SK-N-SH (cell line): Measurements from ENCODE around the gene GPR171. TPM values are rescaled to one million over a fixed set of nuclear protein-coding genes. Genes with fewer than 3 reads are reported as not detected.

Experiments used
- CTCF ChIA-PET: fragments of 300-600, 350-600 bp; formaldehyde crosslinking; extraction: SDS; loops from one replicate; lab custom pipeline; 2021; lab: Yijun Ruan, JAX
- POLR2A ChIA-PET: fragments of 350-600 bp; sonication (Branson Sonifier 250); formaldehyde crosslinking; extraction: SDS; loops from one replicate; lab custom pipeline; 2020; ENCODE audit warnings: antibody characterized with exemption, inconsistent platforms; lab: Yijun Ruan, JAX
- DNase-seq: peaks from one replicate; pipeline ENCODE4 v3.0.0; 2012
- H2AFZ ChIP-seq: fragments of 200-600 bp; sonication (generic); 2 replicates; pipeline ENCODE4 v1.8.1; 2016; ENCODE audit warnings: antibody characterized with exemption, mild to moderate bottlenecking, low read depth
- H3F3A ChIP-seq: fragments of 200-600 bp; sonication (generic); replicated peaks from 2 replicates; pipeline ENCODE3; 2016; ENCODE audit warnings: antibody characterized with exemption, mild to moderate bottlenecking; ENCODE audit not compliant: insufficient read depth
- H3K27ac ChIP-seq, 2 experiments: fragments of 200-500 bp in 1 of 2; fragments of 200-600 bp in 1 of 2; sonication (Bioruptor generic) in 1 of 2; sonication (generic), shearing (Covaris generic) in 1 of 2; 2 replicates each; pipeline versions ENCODE4 v1.5.1 to v1.6.1; 2014 to 2016; ENCODE audit warnings: low read depth in 2 of 2, inconsistent platforms in 1 of 2, low read length in 1 of 2, mild to moderate bottlenecking in 1 of 2, mixed read lengths in 1 of 2
- H3K27me3 ChIP-seq: fragments of 200-600 bp; sonication (generic), shearing (Covaris generic); 2 replicates; pipeline ENCODE4 v1.6.1; 2016; ENCODE audit warnings: mixed run types; ENCODE audit not compliant: insufficient read depth
- H3K36me3 ChIP-seq, 2 experiments: fragments of 200-500 bp in 1 of 2; fragments of 200-600 bp in 1 of 2; sonication (Bioruptor generic) in 1 of 2; sonication (generic) in 1 of 2; replicated peaks in 1 of 2; 2 replicates each; pipeline versions ENCODE3 to v1.5.1; 2014 to 2016; ENCODE audit warnings: low read length in 1 of 2, mild to moderate bottlenecking in 1 of 2; ENCODE audit not compliant: insufficient read depth in 2 of 2, control insufficient read depth in 1 of 2
- H3K4me1 ChIP-seq, 2 experiments: fragments of 200-500 bp in 1 of 2; fragments of 200-600 bp in 1 of 2; sonication (Bioruptor generic) in 1 of 2; sonication (generic), shearing (Covaris generic) in 1 of 2; 2 replicates each; pipeline versions ENCODE4 v1.5.1 to v1.6.1; 2014 to 2016; ENCODE audit warnings: low read depth in 1 of 2, low read length in 1 of 2, mixed run types in 1 of 2; ENCODE audit not compliant: insufficient read depth in 2 of 2, control insufficient read depth in 1 of 2
- H3K4me2 ChIP-seq: fragments of 200-600 bp; sonication (generic), shearing (Covaris generic); 2 replicates; pipeline ENCODE4 v1.6.1; 2017; ENCODE audit warnings: mixed run types
- H3K4me3 ChIP-seq, 2 experiments: fragments of 200-500 bp in 1 of 2; fragments of 200-600 bp in 1 of 2; sonication (Bioruptor generic) in 1 of 2; sonication (generic), shearing (Covaris generic) in 1 of 2; 2 replicates each; pipeline versions ENCODE4 v1.5.1 to v1.8.1; 2014 to 2016; ENCODE audit warnings: low read depth in 2 of 2, inconsistent platforms in 1 of 2, low read length in 1 of 2, mild to moderate bottlenecking in 1 of 2, mixed read lengths in 1 of 2, moderate library complexity in 1 of 2
- H3K79me2 ChIP-seq: fragments of 200-600 bp; sonication (generic); 2 replicates; pipeline ENCODE4 v1.8.1; 2017; ENCODE audit warnings: mild to moderate bottlenecking; ENCODE audit not compliant: insufficient read depth
- H3K9ac ChIP-seq: fragments of 200-600 bp; sonication (generic); 2 replicates; pipeline ENCODE4 v1.6.1; 2017; ENCODE audit warnings: mixed run types
- H3K9me2 ChIP-seq: fragments of 200-600 bp; sonication (generic); 2 replicates; pipeline ENCODE4 v1.6.1; 2017; ENCODE audit warnings: mixed run types
- H3K9me3 ChIP-seq: fragments of 200-600 bp; sonication (generic); 2 replicates; pipeline ENCODE4 v1.6.1; 2017; ENCODE audit warnings: mixed run types, mild to moderate bottlenecking, moderate library complexity
- H4K20me1 ChIP-seq: fragments of 200-600 bp; sonication (generic); 2 replicates; pipeline ENCODE4 v1.6.1; 2017; ENCODE audit warnings: mild to moderate bottlenecking, mixed run types; ENCODE audit not compliant: insufficient read depth
- CTCF ChIP-seq: fragments of 200-600 bp; sonication (generic); IDR thresholded peaks from 2 replicates; pipeline ENCODE4 v1.6.1; 2017; ENCODE audit warnings: antibody characterized with exemption, mild to moderate bottlenecking, moderate library complexity
- EP300 ChIP-seq, 2 experiments: IDR thresholded peaks; 2 replicates each; pipeline versions ENCODE4 v1.4.0 to v1.6.1; 2012; ENCODE audit warnings: borderline replicate concordance in 1 of 2, low read depth in 1 of 2, low read length in 1 of 2
- FOSL2 ChIP-seq: IDR thresholded peaks from 2 replicates; pipeline ENCODE4 v1.4.0; 2012; ENCODE audit warnings: low read depth, mild to moderate bottlenecking, moderate library complexity, borderline replicate concordance
- GABPA ChIP-seq: IDR thresholded peaks from 2 replicates; pipeline ENCODE4 v1.4.0; 2012; ENCODE audit warnings: low read depth, mild to moderate bottlenecking
- IRF3 ChIP-seq: fragments of 150-350 bp; IDR thresholded peaks from 2 replicates; pipeline ENCODE4 v1.6.1; 2016; ENCODE audit warnings: mild to moderate bottlenecking, low read depth, low read length
- MEF2A ChIP-seq: IDR thresholded peaks from 2 replicates; pipeline ENCODE4 v1.4.0; 2012; ENCODE audit warnings: low read depth, borderline replicate concordance
- NFIC ChIP-seq: IDR thresholded peaks from 2 replicates; pipeline ENCODE4 v1.4.0; 2012; ENCODE audit warnings: borderline replicate concordance
- NRF1 ChIP-seq: IDR thresholded peaks from 2 replicates; pipeline ENCODE4 v1.6.1; 2012; ENCODE audit warnings: low read depth, mild to moderate bottlenecking, low read length
- RAD21 ChIP-seq: IDR thresholded peaks from 2 replicates; pipeline ENCODE4 v1.6.1; 2012; ENCODE audit warnings: mild to moderate bottlenecking, low read length
- RCOR1 ChIP-seq: fragments of 150-350 bp; IDR thresholded peaks from 2 replicates; pipeline ENCODE4 v1.6.1; 2017; ENCODE audit warnings: antibody characterized with exemption, low read length
- SIN3A ChIP-seq: IDR thresholded peaks from 2 replicates; pipeline ENCODE4 v1.6.1; 2012; ENCODE audit warnings: low read depth, mild to moderate bottlenecking, low read length, moderate library complexity, borderline replicate concordance
- SMC3 ChIP-seq: IDR thresholded peaks from 2 replicates; pipeline ENCODE4 v1.6.1; 2012; ENCODE audit warnings: low read depth, low read length, improper control_type of control experiment
- TAF1 ChIP-seq: IDR thresholded peaks from 2 replicates; pipeline ENCODE4 v1.6.1; 2012; ENCODE audit warnings: low read depth, mild to moderate bottlenecking, low read length, moderate library complexity, borderline replicate concordance
- USF1 ChIP-seq: IDR thresholded peaks from 2 replicates; pipeline ENCODE4 v1.4.0; 2012; ENCODE audit warnings: low read depth, borderline replicate concordance
- USF2 ChIP-seq: fragments of 150-350 bp; IDR thresholded peaks from 2 replicates; pipeline ENCODE4 v1.6.1; 2017; ENCODE audit warnings: antibody characterized with exemption, low read length, low read depth, borderline replicate concordance
- YY1 ChIP-seq: IDR thresholded peaks from 2 replicates; pipeline ENCODE4 v1.4.0; 2012; ENCODE audit warnings: low read depth, mild to moderate bottlenecking
- WGBS: methylation state at CpG from one replicate; pipeline ENCODE4 v1.1.6; 2017; ENCODE audit warnings: low lambda C conversion rate; 5-methylcytosine and 5-hydroxymethylcytosine counted together
- polyA plus RNA-seq, 3 experiments: library from polyadenylated mRNA; depleted of rRNA; stranded (reverse); fragments of >200 nt; gene quantifications; 2 replicates each; pipeline ENCODE4 v1.2.3, GENCODE V29; 2012

The GPR171 gene
- polyA plus RNA-seq, 1 of the 3 experiments (the other 2 are of a cell fraction) = not detected

GRCh38 chr3:151204530-151205402 is 1.8 kb upstream of the GPR171 start:
- no peaks in the 10 kb centered on the region for H3K36me3 ChIP-seq
- no peaks in the 10 kb centered on the region for H3K79me2 ChIP-seq
- no peaks in the 10 kb centered on the region for H3K9me3 ChIP-seq
- ChIA-PET POLR2A (no interaction called here), CTCF (interaction anchor here (0.9 to 1.6 kb wide), 2 partner anchors 22 to 36 kb away, joined by 3 to 5 read pairs; no protein-coding TSS in a partner anchor)
- no peak overlapping the region for H3K9ac ChIP-seq
- WGBS = 93% methylated on average over 3 of the region's 3 CpGs
- H4K20me1 ChIP-seq = no peaks in the 10 kb centered on the region
- H3K4me2 ChIP-seq = no peak overlapping the region
- TF ChIP-seq IRF3 = no peak
- TF ChIP-seq SIN3A = no peak
- TF ChIP-seq USF1 = no peak
- no peak for TF ChIP-seq GABPA
- TF ChIP-seq CTCF = no peak
- TF ChIP-seq NFIC = no peak
- TF ChIP-seq RCOR1 = no peak
- no peak for TF ChIP-seq FOSL2
- no peak for TF ChIP-seq SMC3
- TF ChIP-seq YY1 = no peak
- no peak for TF ChIP-seq RAD21
- no peak for TF ChIP-seq MEF2A
- TF ChIP-seq EP300 (IDR thresholded peaks at IDR 0.05; ENCODE audit: borderline replicate concordance in 1 of 2, low read depth in 1 of 2, low read length in 1 of 2) = no peak
- no peak for TF ChIP-seq NRF1
- no peak for TF ChIP-seq TAF1
- TF ChIP-seq USF2 = no peak
- H3K9me2 ChIP-seq = no peaks in the 10 kb centered on the region
- no peaks in the 10 kb centered on the region for H3F3A ChIP-seq
- H3K27me3 ChIP-seq = no peaks in the 10 kb centered on the region
- no peaks in the 10 kb centered on the region for H3K4me1 ChIP-seq
- H3K27ac ChIP-seq = no peak overlapping the region
- H3K4me3 ChIP-seq = no peak overlapping the region
- DNase-seq = no peak
- peak overlapping the region; percentile 58; the same call in 1 of the 2 replicates for H2AFZ ChIP-seq
